NCI-H2107 treated with DMSO at 0.1 percent for 48 hours (cell line): ENCODE results near the gene TGFBR2.

ENCODE experiments used
- DNase-seq: peaks from one replicate; lab custom pipeline; 2025; ENCODE audit not compliant: unreplicated experiment; lab: John Stamatoyannopoulos, UW

The TGFBR2 gene

GRCh38 chr3:30600572-30600971 is 5.8 kb upstream of the TGFBR2 start:
- no peak for DNase-seq

- no peak for DNase-seq
Observed at GRCh38 chr3:30602946-30603345, 3.5 kb upstream of the TGFBR2 start.

- no peak for DNase-seq
Observed at GRCh38 chr3:30604093-30604492, 2.3 kb upstream of the TGFBR2 start.

- DNase-seq: no peak
Observed at GRCh38 chr3:30604558-30604957, 1.8 kb upstream of the TGFBR2 start.

GRCh38 chr3:30605005-30605404 is 1.4 kb upstream of the TGFBR2 start:
- no peak for DNase-seq

- DNase-seq: no peak
Observed at GRCh38 chr3:30605706-30606300, 598 bp upstream of the TGFBR2 start.

- no peak for DNase-seq
Observed at GRCh38 chr3:30607032-30607833, 832 bp downstream of the TGFBR2 start.

GRCh38 chr3:30608598-30608947 is 2.2 kb downstream of the TGFBR2 start:
- no peak for DNase-seq

- no peak for DNase-seq
Observed at GRCh38 chr3:30609930-30610701, 3.7 kb downstream of the TGFBR2 start.

- no peak for DNase-seq
Observed at GRCh38 chr3:30610702-30611368, 4.4 kb downstream of the TGFBR2 start.

GRCh38 chr3:30611613-30612436 is 5.4 kb downstream of the TGFBR2 start:
- DNase-seq: no peak

GRCh38 chr3:30612437-30613132 is 6.2 kb downstream of the TGFBR2 start:
- no peak for DNase-seq

GRCh38 chr3:30613133-30613825 is 6.9 kb downstream of the TGFBR2 start:
- DNase-seq: no peak

GRCh38 chr3:30614373-30614772 is 8.0 kb downstream of the TGFBR2 start:
- no peak for DNase-seq

GRCh38 chr3:30614943-30615342 is 8.5 kb downstream of the TGFBR2 start:
- DNase-seq: no peak

- no peak for DNase-seq
Observed at GRCh38 chr3:30615615-30616346, 9.4 kb downstream of the TGFBR2 start.

- no peak for DNase-seq
Observed at GRCh38 chr3:30616347-30617027, 10.1 kb downstream of the TGFBR2 start.

GRCh38 chr3:30617069-30617468 is 10.7 kb downstream of the TGFBR2 start:
- DNase-seq: no peak
